ENCODE results near the gene OLIG3.
A peak's percentile ranks its signal among the peaks of the same experiment; 100 is the strongest.

The OLIG3 gene

GRCh38 chr6:137514418-137514817, 20.2 kb upstream of the OLIG3 start:
- in situ Hi-C loops (cut with MboI; ENCODE audit: low pct_unique_long_range_greater_than_20kb, low sequenced_read_pairs, unreplicated experiment): no loop called here
- no peak for DNase-seq (ENCODE audit: low spot score)
- no peak for TF ChIP-seq CTCF (IDR thresholded peaks at IDR 0.05; ENCODE audit: extremely low read depth, insufficient read depth, missing control alignments)

DNA sequence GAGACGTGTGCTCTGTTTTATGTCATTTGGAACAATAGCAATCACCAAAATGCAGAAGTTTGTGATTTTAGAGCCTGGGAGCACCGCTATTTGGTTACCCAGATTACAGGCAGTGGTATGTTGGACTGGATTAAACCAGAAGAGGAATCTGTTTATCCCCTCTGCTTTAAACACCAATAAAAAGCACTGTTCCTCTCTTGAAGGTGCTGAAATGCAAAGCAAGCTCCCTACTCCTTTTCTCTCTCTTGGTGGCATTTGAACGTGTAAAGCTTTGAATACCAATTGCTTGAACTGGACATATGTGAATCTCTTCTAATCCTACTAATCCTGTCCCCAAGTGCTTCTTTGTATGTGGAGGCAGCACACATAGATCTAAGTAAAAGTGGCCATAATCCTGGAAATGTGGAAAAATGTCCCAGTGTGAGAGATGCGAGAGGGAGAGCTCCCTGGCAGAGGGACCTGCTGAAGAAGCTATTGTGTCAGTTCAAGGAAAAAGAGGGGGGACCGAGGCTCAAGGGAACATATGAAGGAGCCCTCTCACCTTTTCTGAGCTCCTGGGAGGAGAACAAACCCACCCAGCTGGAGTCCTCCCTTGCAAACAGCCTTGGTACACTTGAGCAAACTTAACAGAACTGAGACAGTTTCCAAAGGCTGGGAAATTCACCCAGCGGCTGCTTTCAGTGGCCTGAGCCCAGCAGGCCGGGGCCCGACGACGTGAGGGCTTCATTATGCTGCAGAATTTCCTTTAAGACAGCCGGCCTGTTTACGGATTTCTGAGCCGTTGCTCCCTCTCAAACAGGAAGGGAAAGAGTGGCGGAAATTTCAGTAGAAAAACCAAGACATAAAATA, 18.8 kb upstream of the OLIG3 start:
- in situ Hi-C loops (cut with MboI; ENCODE audit: low pct_unique_long_range_greater_than_20kb, low sequenced_read_pairs, unreplicated experiment): no loop called here
- TF ChIP-seq CTCF (IDR thresholded peaks at IDR 0.05; ENCODE audit: extremely low read depth, insufficient read depth, missing control alignments): no peak
- DNase-seq (ENCODE audit: low spot score): no peak

GRCh38 chr6:137510923-137511322, 16.7 kb upstream of the OLIG3 start:
- TF ChIP-seq CTCF (IDR thresholded peaks at IDR 0.05; ENCODE audit: extremely low read depth, insufficient read depth, missing control alignments): no peak
- in situ Hi-C loops (cut with MboI; ENCODE audit: low pct_unique_long_range_greater_than_20kb, low sequenced_read_pairs, unreplicated experiment): no loop called here
- DNase-seq (ENCODE audit: low spot score): no peak

GRCh38 chr6:137498481-137499190, 4.4 kb upstream of the OLIG3 start:
- TF ChIP-seq CTCF (IDR thresholded peaks at IDR 0.05; ENCODE audit: extremely low read depth, insufficient read depth, missing control alignments): no peak
- in situ Hi-C loops (cut with MboI; ENCODE audit: low pct_unique_long_range_greater_than_20kb, low sequenced_read_pairs, unreplicated experiment): no loop called here
- no peak for DNase-seq (ENCODE audit: low spot score)

GRCh38 chr6:137497721-137498463, 3.7 kb upstream of the OLIG3 start:
- peak; percentile 41 for DNase-seq (ENCODE audit: low spot score)
- no peak for TF ChIP-seq CTCF (IDR thresholded peaks at IDR 0.05; ENCODE audit: extremely low read depth, insufficient read depth, missing control alignments)
- in situ Hi-C loops (cut with MboI; ENCODE audit: low pct_unique_long_range_greater_than_20kb, low sequenced_read_pairs, unreplicated experiment): no loop called here

DNA sequence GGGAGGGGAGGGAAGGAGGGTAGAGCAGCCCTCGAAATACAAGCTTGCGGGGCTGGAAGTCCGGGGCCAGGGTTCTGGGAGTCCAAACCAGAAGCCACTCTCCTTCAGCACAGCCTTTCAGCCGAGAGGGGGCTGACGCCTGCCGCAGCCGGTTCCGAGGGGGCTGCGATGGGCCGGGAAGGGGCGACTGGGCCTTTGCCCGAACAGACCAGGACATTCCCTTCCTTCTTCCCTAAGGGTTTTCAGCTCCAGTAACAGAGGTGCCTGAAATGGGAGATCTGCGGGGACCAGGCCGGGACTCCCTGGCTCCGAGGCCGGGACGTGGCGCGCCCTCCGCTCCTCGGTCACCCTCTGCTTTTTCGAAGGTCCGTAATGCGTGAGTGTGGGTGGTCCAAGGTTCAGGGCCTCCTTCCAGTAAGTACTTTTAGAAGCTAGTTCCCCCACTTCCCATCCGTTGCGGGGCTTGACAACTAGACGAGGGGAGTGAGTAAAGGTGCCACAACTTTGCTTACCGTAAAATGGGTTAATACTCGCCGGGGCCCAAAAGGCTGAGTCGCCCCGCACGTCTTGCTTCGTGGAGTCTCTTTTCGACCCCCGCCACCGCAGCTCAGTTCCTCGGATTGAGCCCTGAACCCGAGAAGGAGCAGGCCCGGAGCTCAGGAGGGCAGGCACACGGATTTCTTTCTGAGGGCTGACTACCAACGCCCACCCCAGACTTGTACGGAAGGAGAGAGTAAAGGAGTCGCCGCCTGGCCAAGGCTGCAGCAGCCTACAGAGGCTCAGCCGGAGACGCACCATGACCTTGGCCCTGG, 2.9 kb upstream of the OLIG3 start:
- no peak for TF ChIP-seq CTCF (IDR thresholded peaks at IDR 0.05; ENCODE audit: extremely low read depth, insufficient read depth, missing control alignments)
- in situ Hi-C loops (cut with MboI; ENCODE audit: low pct_unique_long_range_greater_than_20kb, low sequenced_read_pairs, unreplicated experiment): no loop called here
- peak; percentile 29 for DNase-seq (ENCODE audit: low spot score)
